Progenitor cell of endocrine pancreas (in vitro differentiated cells): Measurements from ENCODE around the gene FBXW8. TPM values are rescaled to one million over a fixed set of nuclear protein-coding genes. Genes with fewer than 3 reads are reported as not detected.

ENCODE experiments used
- DNase-seq: peaks from one replicate; pipeline ENCODE4 v3.0.0; 2021; ENCODE audit warnings: low spot score; ENCODE audit not compliant: unreplicated experiment
- H3K27ac Mint-ChIP-seq: 2 replicates; pipeline ENCODE4 v1.8.0; 2021; ENCODE audit warnings: mild to moderate bottlenecking, moderate library complexity, mixed read lengths
- H3K27me3 Mint-ChIP-seq: 2 replicates; pipeline ENCODE4 v1.8.0; 2021; ENCODE audit warnings: mixed read lengths
- H3K36me3 Mint-ChIP-seq: 2 replicates; pipeline ENCODE4 v1.8.0; 2022; ENCODE audit warnings: mixed read lengths; ENCODE audit not compliant: insufficient read depth
- H3K4me1 Mint-ChIP-seq: 2 replicates; pipeline ENCODE4 v1.8.0; 2021; ENCODE audit warnings: low read depth, mixed read lengths
- H3K4me3 Mint-ChIP-seq: 2 replicates; pipeline ENCODE4 v1.8.0; 2021; ENCODE audit warnings: low read depth, mild to moderate bottlenecking, moderate library complexity, mixed read lengths
- H3K9me3 Mint-ChIP-seq: 2 replicates; pipeline ENCODE4 v1.8.0; 2021; ENCODE audit warnings: low read depth, mixed read lengths
- total RNA-seq: library from RNA; stranded (reverse); gene quantifications from 2 replicates; pipeline ENCODE4 v1.2.1, GENCODE V29; 2021
- TF ChIP-seq, protein P1 (sequence below): fragments of 200-600 bp; sonication (generic); IDR thresholded peaks from one replicate; pipeline ENCODE4 v1.5.0; 2021; ENCODE audit warnings: antibody characterized with exemption, mild to moderate bottlenecking; ENCODE audit not compliant: unreplicated experiment

FBXW8 gene
- total RNA-seq, 1 donor from 2014 or later, result 32.6 TPM

DNA sequence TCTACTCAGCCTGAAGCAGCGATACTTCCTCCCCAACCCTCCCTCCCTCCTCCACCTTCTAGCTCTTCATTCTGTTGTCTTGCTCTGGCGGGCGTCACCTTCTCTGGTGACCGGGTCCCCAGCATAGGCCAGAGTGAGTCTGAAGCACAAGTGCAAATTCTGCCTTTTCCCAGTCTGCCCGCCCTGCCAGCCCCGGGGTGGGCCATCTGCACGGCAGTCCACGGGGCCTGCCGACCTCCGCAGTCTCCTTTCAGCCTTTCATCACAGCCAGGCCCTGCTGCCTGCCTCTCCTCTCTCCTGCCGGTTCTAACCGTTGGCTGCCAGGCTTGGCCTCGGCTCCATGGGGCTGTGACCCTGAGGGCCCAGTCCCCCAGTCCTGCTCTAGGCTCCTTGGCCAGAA is 129.7 kb downstream of the FBXW8 start:
- no peak for DNase-seq
- Mint-ChIP-seq H3K9me3 (no peaks in the 10 kb centered on the region), H3K27ac (no peak overlapping the region), H3K27me3 (peaks cover 3% of the 10 kb centered on the region), H3K4me3 (no peak overlapping the region), H3K36me3 (no peaks in the 10 kb centered on the region), H3K4me1 (peaks cover 21% of the 10 kb centered on the region)
- TF ChIP-seq, protein P1, sequence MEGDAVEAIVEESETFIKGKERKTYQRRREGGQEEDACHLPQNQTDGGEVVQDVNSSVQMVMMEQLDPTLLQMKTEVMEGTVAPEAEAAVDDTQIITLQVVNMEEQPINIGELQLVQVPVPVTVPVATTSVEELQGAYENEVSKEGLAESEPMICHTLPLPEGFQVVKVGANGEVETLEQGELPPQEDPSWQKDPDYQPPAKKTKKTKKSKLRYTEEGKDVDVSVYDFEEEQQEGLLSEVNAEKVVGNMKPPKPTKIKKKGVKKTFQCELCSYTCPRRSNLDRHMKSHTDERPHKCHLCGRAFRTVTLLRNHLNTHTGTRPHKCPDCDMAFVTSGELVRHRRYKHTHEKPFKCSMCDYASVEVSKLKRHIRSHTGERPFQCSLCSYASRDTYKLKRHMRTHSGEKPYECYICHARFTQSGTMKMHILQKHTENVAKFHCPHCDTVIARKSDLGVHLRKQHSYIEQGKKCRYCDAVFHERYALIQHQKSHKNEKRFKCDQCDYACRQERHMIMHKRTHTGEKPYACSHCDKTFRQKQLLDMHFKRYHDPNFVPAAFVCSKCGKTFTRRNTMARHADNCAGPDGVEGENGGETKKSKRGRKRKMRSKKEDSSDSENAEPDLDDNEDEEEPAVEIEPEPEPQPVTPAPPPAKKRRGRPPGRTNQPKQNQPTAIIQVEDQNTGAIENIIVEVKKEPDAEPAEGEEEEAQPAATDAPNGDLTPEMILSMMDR, result no peak

DNA sequence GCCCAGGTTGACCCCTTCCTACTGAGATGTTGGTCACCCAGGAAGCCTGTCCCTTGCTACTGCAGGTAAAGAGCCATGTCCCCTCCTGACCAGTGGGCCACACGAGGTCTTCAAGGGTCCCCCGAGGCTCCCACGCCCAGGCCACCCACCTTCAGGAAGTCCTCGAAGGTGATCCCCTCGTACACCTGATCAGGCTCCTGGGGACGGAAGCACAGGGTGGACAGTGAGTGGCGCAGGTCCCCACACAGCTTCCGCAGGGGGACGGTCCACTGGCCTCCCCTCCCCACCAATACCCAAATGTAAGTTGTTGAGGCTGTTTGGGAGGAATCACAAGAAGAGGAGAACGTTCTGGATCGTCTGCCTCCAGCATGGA is 131.0 kb downstream of the FBXW8 start:
- no peak for DNase-seq
- no peaks in the 10 kb centered on the region for H3K9me3 Mint-ChIP-seq
- no peak overlapping the region for H3K27ac Mint-ChIP-seq
- H3K27me3 Mint-ChIP-seq, result peaks cover 3% of the 10 kb centered on the region
- H3K36me3 Mint-ChIP-seq, result no peaks in the 10 kb centered on the region
- no peak overlapping the region for H3K4me3 Mint-ChIP-seq
- peaks cover 26% of the 10 kb centered on the region for H3K4me1 Mint-ChIP-seq
- TF ChIP-seq, protein P1, result no peak

DNA sequence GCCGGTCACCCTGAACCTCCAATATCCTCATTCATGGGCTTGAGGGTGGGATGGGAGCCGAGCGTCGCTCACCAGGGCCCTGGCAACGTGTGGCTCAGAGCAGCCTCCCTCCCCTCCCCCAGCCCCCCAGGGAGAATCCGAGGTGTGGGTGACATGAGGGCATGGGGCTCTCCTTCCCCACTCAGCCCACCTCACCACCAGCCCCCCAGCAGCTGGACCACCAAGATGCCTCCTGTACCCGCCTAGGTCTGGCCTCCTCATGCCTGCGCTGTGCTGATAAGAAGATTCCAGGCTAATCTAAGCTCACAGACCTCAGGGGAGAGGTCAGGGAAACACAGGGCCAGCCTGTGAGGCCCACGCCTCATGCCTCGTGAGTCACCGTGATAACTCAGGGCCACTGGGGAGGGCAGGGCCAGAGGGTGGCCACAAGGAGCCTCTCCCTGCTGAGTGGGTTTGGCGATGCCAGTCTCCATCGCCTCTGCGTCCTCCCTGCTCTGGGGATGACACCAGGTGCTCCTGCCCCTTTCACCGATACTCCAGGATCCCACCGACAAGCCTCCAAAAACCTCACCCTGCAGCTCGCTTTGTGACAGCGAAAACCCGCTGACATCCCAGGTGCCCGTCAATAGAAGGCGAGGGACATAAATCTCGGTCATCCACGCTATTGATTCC is 131.6 kb downstream of the FBXW8 start:
- Mint-ChIP-seq H3K36me3 (no peaks in the 10 kb centered on the region), H3K27me3 (peaks cover 3% of the 10 kb centered on the region), H3K4me3 (no peak overlapping the region), H3K4me1 (peaks cover 25% of the 10 kb centered on the region), H3K27ac (no peak overlapping the region), H3K9me3 (no peaks in the 10 kb centered on the region)
- TF ChIP-seq, protein P1, result no peak
- no peak for DNase-seq

DNA sequence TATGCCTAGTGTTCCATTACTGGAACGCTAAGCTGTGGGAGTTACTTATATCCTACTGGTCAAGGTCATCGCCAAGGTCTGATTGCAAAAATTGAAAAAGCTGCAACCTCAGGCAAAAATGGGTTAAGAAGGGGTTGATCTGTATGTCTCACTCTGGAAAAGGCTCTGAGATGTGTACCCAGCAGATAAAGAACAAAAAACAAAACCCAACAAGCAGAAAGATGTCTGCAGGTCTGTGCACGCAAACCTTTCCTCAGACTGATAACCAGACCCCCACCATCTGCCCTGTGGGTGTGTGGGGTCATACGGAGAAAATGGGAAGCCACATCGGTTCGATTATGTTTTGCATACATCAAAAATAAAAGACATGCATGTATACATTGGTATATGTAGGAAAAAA is 132.1 kb downstream of the FBXW8 start:
- TF ChIP-seq, protein P1, result no peak
- DNase-seq, result no peak
- Mint-ChIP-seq H3K4me1 (peaks cover 23% of the 10 kb centered on the region), H3K27ac (no peak overlapping the region), H3K27me3 (peaks cover 3% of the 10 kb centered on the region), H3K4me3 (no peak overlapping the region), H3K9me3 (no peaks in the 10 kb centered on the region), H3K36me3 (no peaks in the 10 kb centered on the region)

DNA sequence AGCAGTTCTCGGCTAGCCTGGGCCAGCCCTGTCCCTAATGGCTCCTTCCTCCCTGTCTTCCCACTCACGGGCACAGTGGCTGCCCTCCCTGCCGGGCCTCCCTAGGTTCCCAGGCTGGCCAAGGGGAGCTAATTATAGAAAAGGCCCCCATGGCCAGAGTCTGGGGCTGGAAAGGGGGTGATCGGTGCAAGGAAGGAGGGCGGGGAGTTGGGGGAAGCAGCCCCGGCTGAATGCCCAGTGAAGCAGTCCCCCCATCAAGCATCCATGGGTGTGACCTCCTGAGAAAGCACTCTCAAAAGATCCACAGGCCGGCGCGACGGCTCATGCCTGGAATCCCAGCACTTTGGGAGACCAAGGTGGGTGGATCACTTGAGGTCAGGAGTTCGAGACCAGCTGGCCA is 133.6 kb downstream of the FBXW8 start:
- H3K9me3 Mint-ChIP-seq, result no peaks in the 10 kb centered on the region
- no peak overlapping the region for H3K27ac Mint-ChIP-seq
- no peak for DNase-seq
- H3K4me3 Mint-ChIP-seq, result no peak overlapping the region
- H3K36me3 Mint-ChIP-seq, result no peaks in the 10 kb centered on the region
- peaks cover 3% of the 10 kb centered on the region for H3K27me3 Mint-ChIP-seq
- H3K4me1 Mint-ChIP-seq, result peaks cover 28% of the 10 kb centered on the region
- TF ChIP-seq, protein P1, result no peak
